Thymus (tissue), 11 donors: Measurements from ENCODE around the gene RASL11B. TPM values are rescaled to one million over a fixed set of nuclear protein-coding genes. Genes with fewer than 3 reads are reported as not detected.
A peak's percentile ranks its signal among the peaks of the same experiment; 100 is the strongest.

Experiments
- DNase-seq, 9 donors: peaks; one replicate each; pipeline ENCODE4 v3.0.0-alpha.2; 2013; ENCODE audit warnings: low spot score in 9 of 9, low read depth in 6 of 9, missing footprints in 1 of 9
- H3K27ac ChIP-seq, 2 donors: one replicate each; pipeline ENCODE4 v1.5.1; 2013; ENCODE audit warnings: control low read depth in 1 of 2, low read depth in 1 of 2, low read length in 1 of 2, mild to moderate bottlenecking in 1 of 2, moderate library complexity in 1 of 2
- H3K27me3 ChIP-seq, 2 donors: one replicate each; pipeline ENCODE4 v1.5.1; 2013; ENCODE audit warnings: low read length in 1 of 2; ENCODE audit not compliant: control insufficient read depth in 2 of 2, insufficient read depth in 1 of 2
- H3K36me3 ChIP-seq, 2 donors: one replicate each; pipeline ENCODE4 v1.5.1; 2013; ENCODE audit warnings: low read length in 1 of 2, mild to moderate bottlenecking in 1 of 2, moderate library complexity in 1 of 2; ENCODE audit not compliant: control insufficient read depth in 2 of 2, insufficient read depth in 2 of 2
- H3K4me1 ChIP-seq, 2 donors: one replicate each; pipeline ENCODE4 v1.5.1; 2013; ENCODE audit warnings: low read length in 2 of 2; ENCODE audit not compliant: control insufficient read depth in 2 of 2, insufficient read depth in 2 of 2
- H3K4me3 ChIP-seq, 2 donors: one replicate each; pipeline ENCODE4 v1.5.1; 2013; ENCODE audit warnings: low read length in 2 of 2, control low read depth in 1 of 2, mild to moderate bottlenecking in 1 of 2
- H3K9me3 ChIP-seq, 2 donors: one replicate each; pipeline ENCODE4 v1.5.1; 2013; ENCODE audit warnings: low read length in 1 of 2, mild to moderate bottlenecking in 1 of 2; ENCODE audit not compliant: control insufficient read depth in 2 of 2, insufficient read depth in 1 of 2
- WGBS: extraction: QIAGEN DNeasy Blood & Tissue Kit; methylation state at CpG from one replicate; pipeline ENCODE4 v1.1.7; 2013; 5-methylcytosine and 5-hydroxymethylcytosine counted together
- polyA plus RNA-seq: library from polyadenylated mRNA; stranded (reverse); fragments of 200-250 nt; gene quantifications from one replicate; pipeline ENCODE4 v1.2.3, GENCODE V29; 2013
- total RNA-seq: library from RNA; stranded (reverse); fragments of 120-200 nt; gene quantifications from one replicate; pipeline ENCODE4 v1.2.4, GENCODE V29; 2013
- donor health status: healthy.

RASL11B gene
- total and polyA plus RNA-seq, 2 donors = 0.52 to 1.2 TPM

DNA sequence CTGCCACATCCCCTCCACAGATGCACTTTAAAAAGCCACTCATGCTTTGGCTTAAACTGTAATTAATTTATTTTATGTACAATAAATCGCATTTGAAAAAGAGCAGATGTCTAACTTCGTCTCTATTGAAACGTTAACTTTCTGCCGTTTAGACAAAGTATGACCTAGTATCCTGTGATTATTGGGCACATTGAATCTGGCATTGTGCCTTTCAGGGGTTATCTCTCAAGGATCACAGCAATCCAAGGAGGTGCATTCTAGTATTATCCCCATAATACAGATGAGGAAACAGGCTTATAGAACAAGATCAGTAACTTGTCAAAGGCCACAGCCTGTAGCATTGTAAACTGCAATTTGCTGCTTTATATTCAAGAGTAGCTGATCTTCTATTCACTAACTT is 4.6 kb downstream of the RASL11B start:
- Histone ChIP-seq H3K9me3 (no peaks in the 10 kb centered on the region), H3K4me1 (peaks cover 4 to 6% of the 10 kb centered on the region in 2 donors), H3K27me3 (peaks cover 10 to 17% of the 10 kb centered on the region in 2 donors), H3K36me3 (no peaks in the 10 kb centered on the region), H3K4me3 (no peak overlapping the region), H3K27ac (no peak overlapping the region)
- no peak for DNase-seq
- WGBS = 86% methylated on average over 4 of the region's 4 CpGs

DNA sequence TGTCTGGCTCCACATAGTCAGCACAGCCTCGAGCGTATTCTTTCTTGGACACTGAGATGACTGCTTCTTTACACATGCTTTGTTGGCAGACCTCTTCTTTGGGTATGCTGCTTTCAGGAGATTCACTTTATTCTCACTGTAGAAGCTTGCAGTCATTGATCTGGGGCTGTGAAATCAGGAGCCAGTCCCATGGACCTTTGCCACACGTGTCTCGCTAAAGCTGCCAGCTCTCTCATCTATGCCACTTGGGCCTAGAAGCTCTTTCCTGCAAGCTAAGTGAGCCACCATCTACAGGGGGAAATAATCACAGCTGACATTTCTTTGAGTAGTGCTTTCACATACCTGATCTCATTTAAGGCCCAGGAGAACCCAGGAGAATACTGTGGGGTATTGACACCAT is 5.0 kb downstream of the RASL11B start:
- no peaks in the 10 kb centered on the region for H3K36me3 ChIP-seq
- no peak overlapping the region for H3K27ac ChIP-seq
- 97% methylated on average over 4 of the region's 4 CpGs for WGBS
- peaks cover 10 to 15% of the 10 kb centered on the region in 2 donors for H3K27me3 ChIP-seq
- H3K9me3 ChIP-seq = no peaks in the 10 kb centered on the region
- DNase-seq = no peak
- H3K4me3 ChIP-seq = no peak overlapping the region
- H3K4me1 ChIP-seq = peaks cover 4 to 5% of the 10 kb centered on the region in 2 donors

DNA sequence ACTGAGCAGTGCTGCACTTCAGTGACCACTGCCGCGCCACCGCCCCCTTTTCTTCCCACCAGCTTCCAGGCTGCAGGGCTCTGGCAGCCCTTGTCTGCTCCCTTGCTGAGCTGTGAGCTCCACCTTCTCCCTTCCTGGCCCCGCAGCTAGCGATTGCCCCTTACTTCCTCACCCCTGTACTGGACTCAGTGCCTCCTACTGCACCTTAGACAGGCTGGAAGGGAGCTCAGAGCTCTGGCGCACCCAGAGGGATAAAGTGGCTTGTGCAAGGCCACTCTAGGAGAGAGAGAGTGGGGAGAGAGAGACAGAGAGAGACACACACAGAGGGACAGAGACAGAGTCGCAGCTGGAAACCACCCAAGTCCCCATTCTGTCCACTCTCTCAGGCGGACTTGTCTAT is 6.0 kb downstream of the RASL11B start:
- Histone ChIP-seq H3K27me3 (peaks cover 4 to 5% of the 10 kb centered on the region in 2 donors), H3K4me3 (no peak overlapping the region), H3K4me1 (no peaks in the 10 kb centered on the region), H3K27ac (no peak overlapping the region), H3K36me3 (no peaks in the 10 kb centered on the region), H3K9me3 (no peaks in the 10 kb centered on the region)
- no peak for DNase-seq
- 94% methylated on average over 8 of the region's 8 CpGs for WGBS

DNA sequence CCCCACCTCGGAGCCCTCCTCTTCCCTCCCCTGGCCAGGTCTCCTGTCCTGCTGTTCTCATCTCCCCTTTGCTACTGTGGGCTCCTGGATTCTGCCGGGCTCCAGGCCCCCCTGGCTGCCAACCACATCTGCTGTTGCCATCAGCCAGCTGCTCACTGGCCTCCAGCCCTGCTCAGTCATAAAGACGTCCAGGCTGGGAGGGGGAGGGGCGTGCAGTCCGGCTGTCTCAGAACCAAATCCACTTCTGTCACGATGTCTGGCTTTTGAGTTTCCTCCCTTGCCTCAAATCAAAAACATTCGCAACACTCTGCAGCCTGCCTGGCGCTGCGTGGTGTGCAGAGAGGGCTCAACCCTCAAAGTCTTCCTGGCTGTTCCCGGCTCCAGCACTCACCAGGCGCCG is 7.1 kb downstream of the RASL11B start:
- 90% methylated on average over 12 of the region's 12 CpGs for whole genome bisulfite sequencing
- Histone ChIP-seq H3K4me1 (no peaks in the 10 kb centered on the region), H3K9me3 (no peaks in the 10 kb centered on the region), H3K27ac (no peak overlapping the region), H3K27me3 (no peaks in the 10 kb centered on the region), H3K36me3 (no peaks in the 10 kb centered on the region), H3K4me3 (no peak overlapping the region)
- DNase-seq = no peak

DNA sequence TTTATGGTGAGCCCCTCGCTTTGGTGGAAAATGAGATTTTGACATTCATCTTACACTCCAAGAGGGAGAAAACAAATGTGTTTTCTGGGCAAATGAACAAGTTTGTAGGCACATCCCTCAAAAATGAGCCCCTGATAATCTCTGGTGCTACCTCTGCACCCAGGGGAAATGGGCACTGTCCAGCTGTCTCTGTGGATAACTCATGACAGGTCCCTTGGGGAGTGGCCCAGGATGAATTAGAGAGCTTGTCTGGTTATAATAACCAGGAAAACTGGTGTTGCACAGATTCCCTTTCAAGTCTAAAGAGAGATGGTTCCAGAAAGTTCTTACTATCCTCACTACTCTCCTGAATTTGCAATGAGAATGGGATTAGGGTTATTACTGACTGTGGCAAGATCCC is 7.5 kb downstream of the RASL11B start:
- Histone ChIP-seq H3K36me3 (no peaks in the 10 kb centered on the region), H3K27ac (no peak overlapping the region), H3K4me3 (no peak overlapping the region), H3K9me3 (no peaks in the 10 kb centered on the region), H3K4me1 (no peaks in the 10 kb centered on the region), H3K27me3 (no peaks in the 10 kb centered on the region)
- DNase-seq = no peak
- WGBS = 96% methylated on average over 1 of the region's 1 CpG

DNA sequence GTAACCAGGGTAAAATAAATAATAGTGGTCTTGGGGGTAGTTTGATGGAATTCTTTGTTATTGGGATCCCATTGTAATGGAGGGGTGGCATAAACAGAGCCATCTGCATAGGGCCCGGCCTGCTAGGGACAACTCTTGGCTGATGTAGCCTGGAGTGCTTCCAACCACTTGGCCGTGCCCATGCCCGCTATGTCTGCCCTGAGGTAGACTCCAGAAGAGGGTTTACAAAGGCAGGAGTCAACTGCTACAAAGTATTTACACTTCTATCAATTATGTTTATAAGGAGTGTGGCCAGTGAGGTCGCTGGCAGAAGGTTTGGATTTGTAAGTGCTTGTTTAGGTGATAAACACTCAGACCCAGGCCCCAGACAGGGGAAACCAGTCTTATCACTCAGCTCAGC is 8.1 kb downstream of the RASL11B start:
- Histone ChIP-seq H3K36me3 (no peaks in the 10 kb centered on the region), H3K27me3 (no peaks in the 10 kb centered on the region), H3K9me3 (no peaks in the 10 kb centered on the region), H3K4me1 (no peaks in the 10 kb centered on the region), H3K4me3 (no peak overlapping the region), H3K27ac (no peak overlapping the region)
- 95% methylated on average over 4 of the region's 4 CpGs for WGBS
- DNase-seq = no peak

DNA sequence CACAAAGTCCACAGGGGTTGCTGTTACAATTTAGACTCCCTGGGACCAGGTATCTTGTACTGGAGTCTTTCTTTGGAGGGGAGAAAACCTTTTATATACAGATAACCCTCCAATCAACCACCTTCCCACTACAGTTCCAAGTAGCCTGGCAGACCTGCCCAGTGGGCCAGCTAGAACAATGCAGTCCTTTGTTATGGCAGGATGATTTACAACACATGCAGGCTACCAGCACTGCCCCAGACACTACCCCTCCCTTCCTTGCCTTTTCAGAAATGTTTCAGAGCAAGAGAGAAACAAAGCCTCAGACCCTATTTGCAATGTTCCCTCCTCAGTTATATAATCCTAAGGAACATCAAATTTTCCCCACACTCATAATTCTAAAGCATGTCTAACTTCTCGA is 11.1 kb downstream of the RASL11B start:
- no peak for DNase-seq
- H3K27ac ChIP-seq = no peak overlapping the region
- H3K36me3 ChIP-seq = no peaks in the 10 kb centered on the region
- H3K4me1 ChIP-seq = peaks cover 3 to 15% of the 10 kb centered on the region in 2 donors
- H3K4me3 ChIP-seq = no peak overlapping the region
- WGBS = 94% methylated on average over 1 of the region's 1 CpG
- H3K9me3 ChIP-seq = no peaks in the 10 kb centered on the region
- H3K27me3 ChIP-seq = no peaks in the 10 kb centered on the region

DNA sequence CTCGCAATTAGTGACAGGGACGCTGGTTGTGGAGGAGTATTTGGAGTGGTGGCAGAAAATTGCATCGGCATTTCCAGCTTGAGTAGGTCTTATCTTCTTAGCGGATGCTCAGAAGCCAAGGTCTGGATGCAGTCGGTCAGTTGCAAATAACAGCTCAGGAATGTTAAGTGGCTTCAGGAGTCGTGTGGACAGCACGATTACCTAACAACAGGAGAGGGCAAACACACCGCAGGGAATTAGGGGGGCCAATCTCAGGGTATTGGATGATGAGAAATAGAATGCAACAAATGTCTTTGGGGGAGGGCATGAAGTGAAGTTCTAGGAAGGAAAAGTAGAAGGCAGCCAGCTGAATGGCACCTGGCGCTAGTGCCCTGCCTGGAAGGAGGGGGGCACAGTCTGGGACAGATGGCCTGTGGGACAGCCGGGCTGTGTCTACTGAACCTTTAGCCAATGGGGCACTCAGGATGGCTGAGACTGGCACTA is 11.8 kb downstream of the RASL11B start:
- Histone ChIP-seq H3K9me3 (no peaks in the 10 kb centered on the region), H3K4me1 (peaks cover 3 to 15% of the 10 kb centered on the region in 2 donors), H3K27me3 (no peaks in the 10 kb centered on the region), H3K4me3 (no peak overlapping the region), H3K36me3 (no peaks in the 10 kb centered on the region), H3K27ac (no peak overlapping the region)
- DNase-seq = no peak
- WGBS = 97% methylated on average over 10 of the region's 10 CpGs

DNA sequence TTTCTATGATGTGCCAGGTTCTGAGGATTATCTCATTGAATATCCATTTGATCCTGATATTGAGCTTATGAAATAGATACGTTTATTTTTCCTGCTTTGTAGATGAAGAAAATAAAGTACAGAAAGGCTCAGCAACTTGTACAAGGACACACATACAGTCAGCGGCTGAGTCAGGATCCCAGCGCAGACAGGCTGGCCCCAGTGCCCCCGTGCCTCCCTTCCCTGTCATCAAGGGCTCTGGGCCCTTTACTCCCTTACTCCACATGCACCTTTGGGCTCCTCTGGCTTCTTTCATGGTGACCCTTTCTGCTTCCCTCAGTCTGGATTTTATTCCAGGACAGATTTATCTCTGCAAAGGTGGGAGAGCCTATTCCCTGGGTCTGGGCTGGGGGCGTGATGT is 12.8 kb downstream of the RASL11B start:
- H3K4me1 ChIP-seq = peaks cover 3 to 15% of the 10 kb centered on the region in 2 donors
- WGBS = 96% methylated on average over 5 of the region's 5 CpGs
- DNase-seq = no peak
- H3K36me3 ChIP-seq = no peaks in the 10 kb centered on the region
- no peaks in the 10 kb centered on the region for H3K27me3 ChIP-seq
- H3K9me3 ChIP-seq = no peaks in the 10 kb centered on the region
- H3K27ac ChIP-seq = no peak overlapping the region
- H3K4me3 ChIP-seq = no peak overlapping the region

DNA sequence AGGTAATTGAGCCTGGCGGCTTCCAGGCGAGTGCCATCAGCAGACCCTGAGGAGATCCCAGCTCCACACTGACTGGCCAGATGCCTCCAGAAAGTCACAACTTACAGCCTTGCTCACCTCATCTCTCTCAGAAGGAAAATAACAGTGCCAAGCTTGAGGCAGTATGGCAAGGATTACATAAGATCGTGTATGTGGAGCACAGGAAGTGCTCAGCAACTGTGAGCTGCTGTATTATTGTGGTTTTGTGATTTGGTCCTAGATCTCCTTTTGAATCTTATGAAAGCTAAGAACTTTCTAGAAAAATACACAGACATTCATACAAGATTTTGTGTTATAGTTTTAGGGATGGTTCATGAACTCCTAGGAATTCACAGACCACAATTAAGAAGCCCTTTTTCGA is 14.0 kb downstream of the RASL11B start:
- Histone ChIP-seq H3K36me3 (no peaks in the 10 kb centered on the region), H3K9me3 (no peaks in the 10 kb centered on the region), H3K4me1 (peaks cover 3 to 21% of the 10 kb centered on the region in 2 donors), H3K27ac (no peak overlapping the region), H3K27me3 (no peaks in the 10 kb centered on the region), H3K4me3 (no peak overlapping the region)
- WGBS = 77% methylated on average over 4 of the region's 4 CpGs
- DNase-seq = peak in 3 of 9 donors; percentile 25 to 65 (median 32)
